ENCODE measurements around the gene C1orf87. TPM values are rescaled to one million over a fixed set of nuclear protein-coding genes. Genes with fewer than 3 reads are reported as not detected.

C1orf87 gene
- total and polyA plus RNA-seq, 4 donors = 4.3 to 13.8 (median 7.7) TPM

- Histone ChIP-seq H3K9ac (ENCODE audit: insufficient read depth in 1 of 2, low read length in 2 of 2) (no peak overlapping the region), H3K27me3 (ENCODE audit: control insufficient read depth in 3 of 3, insufficient read depth in 3 of 3, low read length in 2 of 3) (no peaks in the 10 kb centered on the region), H3K4me1 (ENCODE audit: control insufficient read depth in 5 of 5, insufficient read depth in 5 of 5, low read length in 5 of 5) (peaks cover 0 to 18% (median 0%) of the 10 kb centered on the region in 5 donors), H3K27ac (ENCODE audit: low read depth in 1 of 2, low read length in 1 of 2) (no peak overlapping the region), H3K4me3 (no peak overlapping the region), H3K9me3 (ENCODE audit: control insufficient read depth in 4 of 4, insufficient read depth in 3 of 4, low read length in 3 of 4) (peaks cover 0 to 1% (median 0%) of the 10 kb centered on the region in 4 donors), H3K36me3 (ENCODE audit: control insufficient read depth in 4 of 4, insufficient read depth in 4 of 4, low read length in 4 of 4) (no peaks in the 10 kb centered on the region)
- 42 to 43% methylated on average over 19 of the region's 19 CpGs for WGBS, 2 donors
- DNase-seq (peak; percentile 74 to 76 (median 76)), ATAC-seq (ENCODE audit: insufficient read depth, low FRiP score) (no peak)
- TF ChIP-seq CTCF (IDR thresholded peaks at IDR 0.05; ENCODE audit: control extremely low read depth, extremely low read depth) = peak; percentile 49
Measured at GRCh38 chr1:59976194-59977074, 97.1 kb downstream of the C1orf87 start.

GRCh38 chr1:59973719-59974118, 99.9 kb downstream of the C1orf87 start:
- Histone ChIP-seq H3K36me3 (ENCODE audit: control insufficient read depth in 4 of 4, insufficient read depth in 4 of 4, low read length in 4 of 4) (no peaks in the 10 kb centered on the region), H3K9me3 (ENCODE audit: control insufficient read depth in 4 of 4, insufficient read depth in 3 of 4, low read length in 3 of 4) (peaks cover 0 to 1% (median 0%) of the 10 kb centered on the region in 4 donors), H3K27ac (ENCODE audit: low read depth in 1 of 2, low read length in 1 of 2) (no peak overlapping the region), H3K27me3 (ENCODE audit: control insufficient read depth in 3 of 3, insufficient read depth in 3 of 3, low read length in 2 of 3) (no peaks in the 10 kb centered on the region), H3K4me1 (ENCODE audit: control insufficient read depth in 5 of 5, insufficient read depth in 5 of 5, low read length in 5 of 5) (peaks cover 0 to 17% (median 0%) of the 10 kb centered on the region in 5 donors), H3K4me3 (no peak overlapping the region), H3K9ac (ENCODE audit: insufficient read depth in 1 of 2, low read length in 2 of 2) (no peak overlapping the region)
- DNase-seq (no peak), ATAC-seq (ENCODE audit: insufficient read depth, low FRiP score) (no peak)
- no peak for TF ChIP-seq CTCF (IDR thresholded peaks at IDR 0.05; ENCODE audit: control extremely low read depth, extremely low read depth)
- 75 to 83% methylated on average over 1 of the region's 1 CpG for WGBS, 2 donors

GRCh38 chr1:59972216-59972927, 101.2 kb downstream of the C1orf87 start:
- WGBS, 2 donors = 83 to 87% methylated on average over 20 of the region's 20 CpGs
- Histone ChIP-seq H3K27me3 (ENCODE audit: control insufficient read depth in 3 of 3, insufficient read depth in 3 of 3, low read length in 2 of 3) (no peaks in the 10 kb centered on the region), H3K36me3 (ENCODE audit: control insufficient read depth in 4 of 4, insufficient read depth in 4 of 4, low read length in 4 of 4) (no peaks in the 10 kb centered on the region), H3K4me3 (no peak overlapping the region), H3K9me3 (ENCODE audit: control insufficient read depth in 4 of 4, insufficient read depth in 3 of 4, low read length in 3 of 4) (peaks cover 0 to 1% (median 0%) of the 10 kb centered on the region in 4 donors), H3K9ac (ENCODE audit: insufficient read depth in 1 of 2, low read length in 2 of 2) (no peak overlapping the region), H3K4me1 (ENCODE audit: control insufficient read depth in 5 of 5, insufficient read depth in 5 of 5, low read length in 5 of 5) (peaks cover 0 to 13% (median 0%) of the 10 kb centered on the region in 5 donors), H3K27ac (ENCODE audit: low read depth in 1 of 2, low read length in 1 of 2) (no peak overlapping the region)
- peak; percentile 61 to 82 (median 81) for DNase-seq
- ATAC-seq (ENCODE audit: insufficient read depth, low FRiP score) = no peak
- TF ChIP-seq CTCF (IDR thresholded peaks at IDR 0.05; ENCODE audit: control extremely low read depth, extremely low read depth) = no peak
